Measurements from ENCODE around the gene HSPA1L.
A peak's percentile ranks its signal among the peaks of the same experiment; 100 is the strongest.

The HSPA1L gene

GRCh38 chr6:31781244-31782125 is 33.6 kb downstream of the HSPA1L start:
- DNase-seq: no peak

- DNase-seq: no peak
These were observed 34.4 kb downstream of the HSPA1L start for GRCh38 chr6:31780507-31781243.

GRCh38 chr6:31779908-31780307 is 35.2 kb downstream of the HSPA1L start:
- no peak for DNase-seq

GRCh38 chr6:31778999-31779885 is 35.8 kb downstream of the HSPA1L start:
- DNase-seq: no peak

GRCh38 chr6:31778193-31778592 is 36.9 kb downstream of the HSPA1L start:
- DNase-seq: no peak

- no peak for DNase-seq
These were observed 37.4 kb downstream of the HSPA1L start for GRCh38 chr6:31777667-31778050.

GRCh38 chr6:31776989-31777666 is 38.0 kb downstream of the HSPA1L start, which contains the start of gene VWA7:
Gene VWA7, minus strand, starts transcription at chr6:31777328. Its CDS starts 549 bp downstream, at chr6:31776779.
- no peak for DNase-seq

- DNase-seq: no peak
These were observed 38.5 kb downstream of the HSPA1L start for GRCh38 chr6:31776485-31776988.

- DNase-seq: no peak
These were observed 39.2 kb downstream of the HSPA1L start for GRCh38 chr6:31775633-31776484.

GRCh38 chr6:31775184-31775583 is 39.9 kb downstream of the HSPA1L start:
- DNase-seq: no peak

GRCh38 chr6:31771992-31772358 is 43.1 kb downstream of the HSPA1L start:
- no peak for DNase-seq

- no peak for DNase-seq
These were observed 44.2 kb downstream of the HSPA1L start for GRCh38 chr6:31770860-31771259.

- peak; percentile 21 for DNase-seq
These were observed 45.3 kb downstream of the HSPA1L start for GRCh38 chr6:31769684-31770371.

- no peak for DNase-seq
These were observed 46.5 kb downstream of the HSPA1L start for GRCh38 chr6:31768363-31769257.

GRCh38 chr6:31767096-31767645 is 47.9 kb downstream of the HSPA1L start:
- no peak for DNase-seq

GRCh38 chr6:31765910-31766794 is 48.9 kb downstream of the HSPA1L start:
- DNase-seq: no peak

GRCh38 chr6:31765559-31765909 is 49.5 kb downstream of the HSPA1L start:
- DNase-seq: no peak

GRCh38 chr6:31764198-31764597 is 50.9 kb downstream of the HSPA1L start:
- DNase-seq: no peak
